Mammary epithelial cell (primary cell): ENCODE measurements around the gene PGGT1B.

Source experiments
- EZH2 ChIP-seq: IDR thresholded peaks from 2 replicates; pipeline ENCODE4 v1.6.1; 2012; ENCODE audit warnings: low read length, inconsistent platforms, borderline replicate concordance
- TF ChIP-seq, protein P1 (sequence below), 2 donors: IDR thresholded peaks in 1 of 2; conservative IDR thresholded peaks in 1 of 2; 2 replicates each; pipeline ENCODE4 v1.5.1; 2011 to 2012; ENCODE audit warnings: inconsistent platforms in 2 of 2, low read length in 2 of 2, mild to moderate bottlenecking in 2 of 2, control low read depth in 1 of 2, low read depth in 1 of 2; ENCODE audit not compliant: insufficient read depth in 1 of 2; ENCODE audit errors: extremely low read depth in 1 of 2

- TF ChIP-seq, protein P1, sequence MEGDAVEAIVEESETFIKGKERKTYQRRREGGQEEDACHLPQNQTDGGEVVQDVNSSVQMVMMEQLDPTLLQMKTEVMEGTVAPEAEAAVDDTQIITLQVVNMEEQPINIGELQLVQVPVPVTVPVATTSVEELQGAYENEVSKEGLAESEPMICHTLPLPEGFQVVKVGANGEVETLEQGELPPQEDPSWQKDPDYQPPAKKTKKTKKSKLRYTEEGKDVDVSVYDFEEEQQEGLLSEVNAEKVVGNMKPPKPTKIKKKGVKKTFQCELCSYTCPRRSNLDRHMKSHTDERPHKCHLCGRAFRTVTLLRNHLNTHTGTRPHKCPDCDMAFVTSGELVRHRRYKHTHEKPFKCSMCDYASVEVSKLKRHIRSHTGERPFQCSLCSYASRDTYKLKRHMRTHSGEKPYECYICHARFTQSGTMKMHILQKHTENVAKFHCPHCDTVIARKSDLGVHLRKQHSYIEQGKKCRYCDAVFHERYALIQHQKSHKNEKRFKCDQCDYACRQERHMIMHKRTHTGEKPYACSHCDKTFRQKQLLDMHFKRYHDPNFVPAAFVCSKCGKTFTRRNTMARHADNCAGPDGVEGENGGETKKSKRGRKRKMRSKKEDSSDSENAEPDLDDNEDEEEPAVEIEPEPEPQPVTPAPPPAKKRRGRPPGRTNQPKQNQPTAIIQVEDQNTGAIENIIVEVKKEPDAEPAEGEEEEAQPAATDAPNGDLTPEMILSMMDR (conservative IDR thresholded peaks at IDR 0.05 in 1 of 2, IDR thresholded peaks at IDR 0.05 in 1 of 2; ENCODE audit: extremely low read depth in 1 of 2, insufficient read depth in 1 of 2, low read depth in 1 of 2, low read length in 2 of 2): no peak
- no peak for TF ChIP-seq EZH2
These were observed 96.9 kb downstream of the PGGT1B start for GRCh38 chr5:115165790-115166189.
